Uterus (tissue), 4 donors: ENCODE measurements around the gene TPM4. TPM values are rescaled to one million over a fixed set of nuclear protein-coding genes. Genes with fewer than 3 reads are reported as not detected.

Experiments
- DNase-seq, 2 donors: peaks; one replicate each; pipeline ENCODE4 v3.0.0-alpha.2; 2019 to 2020
- H3K27ac ChIP-seq, 2 donors: fragments of 200-600 bp; sonication (generic); 1 replicate in 1 of 2; 2 replicates in 1 of 2; pipeline ENCODE4 v1.5.1; 2016 to 2018
- H3K27me3 ChIP-seq, 2 donors: fragments of 200-600 bp; sonication (generic); one replicate each; pipeline ENCODE4 v1.5.1; 2018 to 2019; ENCODE audit warnings: control low read depth in 1 of 2
- H3K36me3 ChIP-seq, 2 donors: fragments of 200-600 bp; sonication (generic); one replicate each; pipeline ENCODE4 v1.5.1; 2019; ENCODE audit warnings: control low read depth in 1 of 2
- H3K4me1 ChIP-seq, 2 donors: fragments of 200-600 bp; sonication (generic); one replicate each; pipeline ENCODE4 v1.5.1; 2018 to 2019; ENCODE audit warnings: control low read depth in 1 of 2
- H3K4me3 ChIP-seq, 2 donors: fragments of 200-600 bp; sonication (generic); 1 replicate in 1 of 2; 2 replicates in 1 of 2; pipeline ENCODE4 v1.5.1; 2018 to 2019; ENCODE audit warnings: mild to moderate bottlenecking in 1 of 2
- H3K9me3 ChIP-seq, 2 donors: fragments of 200-600 bp; sonication (generic); one replicate each; pipeline ENCODE4 v1.5.1; 2019; ENCODE audit warnings: control low read depth in 1 of 2
- CTCF ChIP-seq, 4 experiments: fragments of 200-600 bp in 2 of 4; fragments of 450-650 bp in 2 of 4; sonication (generic) in 2 of 4; IDR thresholded peaks; one replicate each; pipeline ENCODE4 v1.5.1; 2016 to 2019; ENCODE audit warnings: antibody characterized with exemption in 4 of 4, mild to moderate bottlenecking in 2 of 4, moderate library complexity in 1 of 4
- POLR2A ChIP-seq, 2 donors: fragments of 450-650 bp; IDR thresholded peaks; one replicate each; pipeline ENCODE4 v1.6.1; 2016; ENCODE audit warnings: antibody characterized with exemption in 2 of 2, mild to moderate bottlenecking in 1 of 2, moderate library complexity in 1 of 2
- intact Hi-C: fragments of 100-400 bp; cut with DNase I; formaldehyde crosslinking; loops from one replicate; pipeline ENCODE4 v1.15.1; 2023; ENCODE audit warnings: low total_unique reads
- total RNA-seq, 4 donors: library from RNA; depleted of rRNA in 3 of 4; stranded (reverse); fragments of >200 nt in 3 of 4; gene quantifications; one replicate each; pipeline versions ENCODE4 v1.1.0 to v1.2.4, GENCODE V29; 2014 to 2023
- donor health status: DM: yes; HTN: yes; CAD: no.

The TPM4 gene
- total RNA-seq, 4 donors from 2014 or later = 423 to 862 (median 517) TPM

GRCh38 chr19:16073988-16074387 lies 2.3 kb upstream of the TPM4 start:
- no peak for DNase-seq
- intact Hi-C loops = no loop called here
- H3K36me3 ChIP-seq = no peaks in the 10 kb centered on the region
- TF ChIP-seq POLR2A (IDR thresholded peaks at IDR 0.05) (no peak), CTCF (IDR thresholded peaks at IDR 0.05) (no peak)
- H3K4me3 ChIP-seq = no peak overlapping the region
- no peaks in the 10 kb centered on the region for H3K9me3 ChIP-seq
- no peaks in the 10 kb centered on the region for H3K4me1 ChIP-seq
- peak overlapping the region; percentile 100 for H3K27ac ChIP-seq
- H3K27me3 ChIP-seq = no peaks in the 10 kb centered on the region

DNA sequence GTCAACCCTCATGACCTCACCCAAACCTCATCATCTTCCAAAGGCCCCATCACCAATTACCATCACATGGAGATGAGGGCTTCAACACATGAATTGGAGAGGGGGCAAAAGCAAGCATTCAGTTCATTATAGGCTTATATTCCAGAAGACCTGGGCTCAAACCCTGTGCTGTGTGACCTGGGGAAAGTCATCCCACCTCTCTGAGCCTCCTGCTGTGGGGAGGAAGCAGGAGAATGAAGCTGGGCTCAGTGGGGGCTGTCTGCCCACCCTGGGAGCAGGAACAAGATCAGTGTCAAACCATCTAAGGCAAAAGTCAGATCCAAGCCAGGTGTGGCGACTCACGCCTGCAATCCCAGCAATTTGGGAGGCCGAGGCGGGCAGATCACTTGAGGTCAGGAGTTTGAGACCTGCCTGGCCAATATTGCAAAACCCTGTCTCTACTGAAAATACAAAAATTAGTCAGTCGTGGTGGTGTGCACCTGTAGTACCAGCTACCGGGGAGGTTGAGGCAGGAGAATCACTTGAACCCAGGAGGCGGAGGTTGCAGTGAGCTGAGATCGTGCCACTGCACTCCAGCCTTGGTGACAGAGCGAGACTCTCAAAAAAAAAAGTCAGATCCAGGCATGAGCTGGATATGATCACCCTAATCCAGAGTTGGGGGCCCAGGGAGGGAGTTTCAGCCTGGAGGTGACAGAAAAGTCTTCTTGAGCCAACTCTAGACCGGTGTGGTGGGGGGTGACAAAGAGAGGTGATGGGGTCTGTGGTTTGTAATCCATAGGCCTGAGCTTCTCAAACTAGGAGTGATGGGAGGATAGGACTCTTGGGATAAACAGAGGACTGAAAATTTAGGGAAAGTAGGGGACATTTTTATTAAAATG lies 1.6 kb upstream of the TPM4 start:
- DNase-seq = no peak
- no peak overlapping the region for H3K4me3 ChIP-seq
- intact Hi-C loops = no loop called here
- H3K4me1 ChIP-seq = peaks cover 0 to 2% of the 10 kb centered on the region in 2 donors
- H3K9me3 ChIP-seq = no peaks in the 10 kb centered on the region
- H3K36me3 ChIP-seq = no peaks in the 10 kb centered on the region
- TF ChIP-seq POLR2A (IDR thresholded peaks at IDR 0.05) (no peak), CTCF (IDR thresholded peaks at IDR 0.05) (no peak)
- peak overlapping the region; percentile 100 for H3K27ac ChIP-seq
- H3K27me3 ChIP-seq = no peaks in the 10 kb centered on the region

DNA sequence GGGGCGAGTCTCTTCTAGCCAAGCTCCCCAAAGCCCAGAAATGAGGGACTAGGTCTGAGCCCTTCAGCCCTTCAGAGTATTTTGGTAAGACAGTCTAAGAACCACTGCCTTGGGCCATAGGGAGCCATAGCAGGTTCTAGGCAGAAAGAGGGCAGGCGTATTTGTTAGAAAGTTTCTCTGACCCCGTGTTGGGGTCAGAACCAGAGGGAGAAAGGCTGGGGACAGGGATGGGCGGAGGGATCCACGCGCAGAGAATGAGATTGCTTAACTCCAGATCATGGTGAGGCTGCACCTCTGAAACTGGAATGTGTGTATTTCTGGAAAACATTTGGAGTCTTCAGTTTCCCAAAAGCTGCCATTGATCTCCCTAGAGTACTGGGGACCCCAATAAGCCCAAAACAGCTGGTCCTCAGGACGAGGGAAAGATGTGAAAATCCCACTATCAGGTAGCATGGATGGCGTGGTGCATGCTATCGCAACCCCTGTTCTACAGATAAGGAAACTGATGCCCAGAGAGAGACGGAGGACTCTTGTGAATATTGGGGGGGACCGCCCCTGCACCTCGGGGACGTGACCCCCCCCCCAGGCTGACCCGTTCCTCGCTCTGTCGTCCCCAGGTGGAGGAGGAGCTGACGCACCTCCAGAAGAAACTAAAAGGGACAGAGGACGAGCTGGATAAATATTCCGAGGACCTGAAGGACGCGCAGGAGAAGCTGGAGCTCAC lies 703 bp upstream of the TPM4 start:
- Histone ChIP-seq H3K4me1 (peaks cover 0 to 7% of the 10 kb centered on the region in 2 donors), H3K27me3 (no peaks in the 10 kb centered on the region), H3K4me3 (peak overlapping the region; percentile 97 to 100), H3K27ac (peak overlapping the region; percentile 100), H3K36me3 (no peaks in the 10 kb centered on the region), H3K9me3 (no peaks in the 10 kb centered on the region)
- no peak for DNase-seq
- intact Hi-C loops = no loop called here
- TF ChIP-seq POLR2A (IDR thresholded peaks at IDR 0.05) = no peak
- no peak for TF ChIP-seq CTCF (IDR thresholded peaks at IDR 0.05)

- DNase-seq = peak in 1 of 2 donors; percentile 61
- Histone ChIP-seq H3K9me3 (no peaks in the 10 kb centered on the region), H3K36me3 (no peaks in the 10 kb centered on the region), H3K4me3 (peak overlapping the region; percentile 97 to 100), H3K27me3 (no peaks in the 10 kb centered on the region), H3K4me1 (peaks cover 0 to 7% of the 10 kb centered on the region in 2 donors), H3K27ac (peak overlapping the region; percentile 100)
- intact Hi-C loops = no loop called here
- TF ChIP-seq CTCF (IDR thresholded peaks at IDR 0.05) = no peak
- peak in 1 of 2 donors; percentile 6 for TF ChIP-seq POLR2A (IDR thresholded peaks at IDR 0.05)
These were observed 790 bp downstream of the TPM4 start for GRCh38 chr19:16076958-16077611.
